Astrocyte (in vitro differentiated cells and primary cell): ENCODE data around the gene GRK5. TPM values are rescaled to one million over a fixed set of nuclear protein-coding genes. Genes with fewer than 3 reads are reported as not detected.

Experiments
- DNase-seq: peaks from one replicate; pipeline ENCODE4 v3.0.0-alpha.2; 2010; ENCODE audit warnings: low read depth
- FAIRE-seq: peaks from 2 replicates; lab custom pipeline; 2011; peaks lifted over from hg19 to GRCh38; lab: Jason Lieb, UNC
- H2AFZ ChIP-seq: 2 replicates; pipeline ENCODE4 v1.6.0; 2012; ENCODE audit warnings: low read depth, low read length, inconsistent platforms
- H3K27ac ChIP-seq: 2 replicates; pipeline ENCODE4 v1.5.1; 2011; ENCODE audit warnings: low read depth, low read length, inconsistent platforms
- H3K27me3 ChIP-seq: 2 replicates; pipeline ENCODE4 v1.6.0; 2011; ENCODE audit warnings: low read length, inconsistent platforms; ENCODE audit not compliant: insufficient read depth
- H3K36me3 ChIP-seq: 2 replicates; pipeline ENCODE4 v1.5.1; 2011; ENCODE audit warnings: low read length, inconsistent platforms; ENCODE audit not compliant: insufficient read depth
- H3K4me1 ChIP-seq: 2 replicates; pipeline ENCODE4 v1.5.1; 2011; ENCODE audit warnings: low read length, inconsistent platforms; ENCODE audit not compliant: insufficient read depth
- H3K4me2 ChIP-seq: 2 replicates; pipeline ENCODE4 v1.6.0; 2012; ENCODE audit warnings: low read length, inconsistent platforms
- H3K4me3 ChIP-seq: 2 replicates; pipeline ENCODE4 v1.5.1; 2011; ENCODE audit warnings: low read depth, mild to moderate bottlenecking, low read length, inconsistent platforms; ENCODE audit not compliant: insufficient read depth
- H3K79me2 ChIP-seq: 2 replicates; pipeline ENCODE4 v1.6.0; 2012; ENCODE audit warnings: mild to moderate bottlenecking, low read length, inconsistent platforms; ENCODE audit not compliant: insufficient read depth
- H3K9ac ChIP-seq: 2 replicates; pipeline ENCODE4 v1.6.0; 2012; ENCODE audit warnings: mild to moderate bottlenecking, low read length, inconsistent platforms
- H3K9me3 ChIP-seq: 2 replicates; pipeline ENCODE4 v1.5.1; 2012; ENCODE audit warnings: low read depth, mild to moderate bottlenecking, low read length, inconsistent platforms; ENCODE audit not compliant: insufficient read depth
- H4K20me1 ChIP-seq: 2 replicates; pipeline ENCODE4 v1.6.0; 2012; ENCODE audit warnings: low read length, inconsistent platforms; ENCODE audit not compliant: insufficient read depth
- H3K27ac Mint-ChIP-seq: one replicate; pipeline ENCODE4 v1.8.0; 2021; ENCODE audit warnings: mild to moderate bottlenecking, mixed read lengths; ENCODE audit not compliant: unreplicated experiment
- H3K27me3 Mint-ChIP-seq: one replicate; pipeline ENCODE4 v1.8.0; 2021; ENCODE audit warnings: low read depth, mixed read lengths; ENCODE audit not compliant: unreplicated experiment
- H3K36me3 Mint-ChIP-seq: one replicate; pipeline ENCODE4 v1.8.0; 2021; ENCODE audit warnings: low read depth, mixed read lengths; ENCODE audit not compliant: unreplicated experiment
- H3K4me1 Mint-ChIP-seq: one replicate; pipeline ENCODE4 v1.8.0; 2021; ENCODE audit warnings: low read depth, mixed read lengths; ENCODE audit not compliant: unreplicated experiment
- H3K4me3 Mint-ChIP-seq: one replicate; pipeline ENCODE4 v1.8.0; 2021; ENCODE audit warnings: mild to moderate bottlenecking, moderate library complexity, mixed read lengths; ENCODE audit not compliant: unreplicated experiment
- H3K9me3 Mint-ChIP-seq: one replicate; pipeline ENCODE4 v1.8.0; 2021; ENCODE audit warnings: mild to moderate bottlenecking, mixed read lengths; ENCODE audit not compliant: unreplicated experiment
- EZH2 ChIP-seq: IDR thresholded peaks from 2 replicates; pipeline ENCODE4 v1.6.1; 2012; ENCODE audit warnings: mild to moderate bottlenecking, low read length, inconsistent platforms; ENCODE audit not compliant: insufficient read depth
- total RNA-seq: library from RNA; stranded (reverse); gene quantifications from 2 replicates; pipeline ENCODE4 v1.2.1, GENCODE V29; 2021
- TF ChIP-seq, protein P1 (sequence below): IDR thresholded peaks from 2 replicates; pipeline ENCODE4 v1.5.1; 2011; ENCODE audit warnings: low read depth, mild to moderate bottlenecking, inconsistent platforms, low read length, moderate library complexity; ENCODE audit not compliant: insufficient read depth

Gene GRK5
- total RNA-seq, 1 donor from 2014 or later = 8.5 TPM

DNA sequence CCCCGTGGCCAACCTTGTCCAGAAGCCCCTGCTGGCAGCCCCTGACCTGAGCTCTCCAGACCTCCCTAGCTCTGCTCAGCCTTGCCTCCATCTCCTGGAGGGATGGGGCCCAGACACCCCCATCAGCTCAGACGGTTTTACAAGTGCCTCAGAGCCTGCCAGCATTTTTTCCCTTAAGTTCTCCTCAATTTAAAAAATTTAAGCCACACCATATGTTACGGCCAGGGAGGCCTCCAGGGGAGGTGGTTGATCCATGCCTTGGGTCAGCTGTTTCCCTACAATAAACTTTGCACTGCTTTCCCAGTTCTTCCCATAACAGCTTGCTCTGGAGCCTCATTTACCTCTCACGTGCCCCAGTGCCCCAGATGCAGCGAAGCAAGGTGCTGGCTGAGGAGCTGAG, 191.6 kb downstream of the GRK5 start:
- H3K4me1 Mint-ChIP-seq = peaks cover 9% of the 10 kb centered on the region
- no peaks in the 10 kb centered on the region for H4K20me1 ChIP-seq
- H2AFZ ChIP-seq = no peak overlapping the region
- DNase-seq = no peak
- no peak overlapping the region for H3K4me3 ChIP-seq
- no peak overlapping the region for H3K27ac Mint-ChIP-seq
- no peak overlapping the region for H3K4me2 ChIP-seq
- no peaks in the 10 kb centered on the region for H3K27me3 ChIP-seq
- H3K27me3 Mint-ChIP-seq = peaks cover 4% of the 10 kb centered on the region
- no peaks in the 10 kb centered on the region for H3K79me2 ChIP-seq
- H3K9ac ChIP-seq = no peak overlapping the region
- peaks cover 16% of the 10 kb centered on the region for H3K36me3 Mint-ChIP-seq
- peaks cover 2% of the 10 kb centered on the region for H3K9me3 Mint-ChIP-seq
- peaks cover 16% of the 10 kb centered on the region for H3K4me1 ChIP-seq
- H3K36me3 ChIP-seq = no peaks in the 10 kb centered on the region
- FAIRE-seq = no peak
- H3K9me3 ChIP-seq = no peaks in the 10 kb centered on the region
- no peak for TF ChIP-seq EZH2
- TF ChIP-seq, protein P1, sequence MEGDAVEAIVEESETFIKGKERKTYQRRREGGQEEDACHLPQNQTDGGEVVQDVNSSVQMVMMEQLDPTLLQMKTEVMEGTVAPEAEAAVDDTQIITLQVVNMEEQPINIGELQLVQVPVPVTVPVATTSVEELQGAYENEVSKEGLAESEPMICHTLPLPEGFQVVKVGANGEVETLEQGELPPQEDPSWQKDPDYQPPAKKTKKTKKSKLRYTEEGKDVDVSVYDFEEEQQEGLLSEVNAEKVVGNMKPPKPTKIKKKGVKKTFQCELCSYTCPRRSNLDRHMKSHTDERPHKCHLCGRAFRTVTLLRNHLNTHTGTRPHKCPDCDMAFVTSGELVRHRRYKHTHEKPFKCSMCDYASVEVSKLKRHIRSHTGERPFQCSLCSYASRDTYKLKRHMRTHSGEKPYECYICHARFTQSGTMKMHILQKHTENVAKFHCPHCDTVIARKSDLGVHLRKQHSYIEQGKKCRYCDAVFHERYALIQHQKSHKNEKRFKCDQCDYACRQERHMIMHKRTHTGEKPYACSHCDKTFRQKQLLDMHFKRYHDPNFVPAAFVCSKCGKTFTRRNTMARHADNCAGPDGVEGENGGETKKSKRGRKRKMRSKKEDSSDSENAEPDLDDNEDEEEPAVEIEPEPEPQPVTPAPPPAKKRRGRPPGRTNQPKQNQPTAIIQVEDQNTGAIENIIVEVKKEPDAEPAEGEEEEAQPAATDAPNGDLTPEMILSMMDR = no peak
- no peak overlapping the region for H3K4me3 Mint-ChIP-seq
- no peak overlapping the region for H3K27ac ChIP-seq

DNA sequence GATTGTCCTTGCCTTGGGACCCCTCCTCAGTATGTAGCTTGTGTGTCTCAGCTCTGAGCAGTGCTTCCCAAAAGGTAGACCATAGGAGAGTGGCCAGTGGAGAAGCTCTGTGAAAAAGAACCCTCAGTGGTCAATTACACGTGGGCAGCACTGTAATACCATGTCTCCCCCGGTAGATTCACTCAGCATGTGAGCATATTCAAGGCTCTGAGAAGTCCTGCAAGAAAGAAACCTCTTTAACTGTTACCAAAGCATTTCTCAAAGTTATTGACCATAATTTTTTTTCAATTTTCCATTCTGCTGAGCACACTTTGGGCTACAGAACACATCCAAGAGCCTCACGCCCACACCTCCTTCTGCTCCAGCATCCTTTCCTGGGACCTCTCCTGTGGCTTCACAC, 192.1 kb downstream of the GRK5 start:
- Mint-ChIP-seq H3K36me3 (peaks cover 16% of the 10 kb centered on the region), H3K27ac (no peak overlapping the region), H3K4me3 (no peak overlapping the region), H3K4me1 (peaks cover 9% of the 10 kb centered on the region), H3K9me3 (peaks cover 2% of the 10 kb centered on the region), H3K27me3 (peaks cover 4% of the 10 kb centered on the region)
- H3K36me3 ChIP-seq = no peaks in the 10 kb centered on the region
- H2AFZ ChIP-seq = no peak overlapping the region
- no peak overlapping the region for H3K4me3 ChIP-seq
- H3K4me2 ChIP-seq = no peak overlapping the region
- H3K4me1 ChIP-seq = peaks cover 16% of the 10 kb centered on the region
- H3K9ac ChIP-seq = no peak overlapping the region
- DNase-seq (no peak), FAIRE-seq (no peak)
- no peaks in the 10 kb centered on the region for H3K9me3 ChIP-seq
- no peaks in the 10 kb centered on the region for H3K79me2 ChIP-seq
- H3K27me3 ChIP-seq = no peaks in the 10 kb centered on the region
- no peak for TF ChIP-seq EZH2
- TF ChIP-seq, protein P1 = no peak
- H4K20me1 ChIP-seq = no peaks in the 10 kb centered on the region
- H3K27ac ChIP-seq = no peak overlapping the region

DNA sequence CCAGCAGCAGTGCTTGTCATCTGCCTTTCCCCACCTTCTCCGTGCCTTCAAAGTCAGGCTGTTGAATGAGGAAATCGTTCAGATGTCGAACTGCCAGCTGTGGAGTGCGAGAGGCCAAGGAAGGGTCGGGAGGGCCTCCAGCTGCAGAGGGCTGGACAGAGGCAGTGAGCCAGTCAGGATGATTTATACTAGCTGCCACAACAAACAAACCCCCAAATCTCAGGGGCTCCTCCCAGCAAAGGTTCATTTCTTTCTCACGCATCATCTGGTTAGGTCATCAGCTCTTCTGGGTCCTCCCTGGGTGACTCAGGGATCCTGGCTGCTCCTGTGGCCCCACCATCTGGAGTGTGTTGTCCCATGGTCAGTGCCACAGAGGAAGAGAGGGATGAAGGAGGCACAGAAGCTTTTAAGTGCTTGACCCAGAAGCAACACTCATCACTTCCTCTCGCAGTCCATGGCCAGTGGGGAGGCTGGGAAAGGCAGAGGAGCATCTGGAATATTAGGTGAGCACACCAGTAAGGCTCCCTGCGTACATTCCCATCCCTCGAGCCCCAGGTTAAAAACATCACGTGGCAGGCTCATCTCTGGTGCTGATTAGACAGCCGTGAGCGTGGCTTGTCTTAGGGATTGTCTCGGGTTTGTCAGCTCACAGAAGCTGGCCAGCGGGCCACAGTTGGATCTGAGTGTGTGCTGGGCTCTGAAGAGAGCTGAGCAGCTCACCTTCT, 194.5 kb downstream of the GRK5 start:
- Mint-ChIP-seq H3K36me3 (peaks cover 16% of the 10 kb centered on the region), H3K4me3 (peak overlapping the region; percentile 29), H3K4me1 (peaks cover 9% of the 10 kb centered on the region), H3K9me3 (peaks cover 2% of the 10 kb centered on the region), H3K27me3 (peaks cover 4% of the 10 kb centered on the region), H3K27ac (peak overlapping the region; percentile 77)
- peak; percentile 60 for FAIRE-seq
- Histone ChIP-seq H3K36me3 (no peaks in the 10 kb centered on the region), H3K9ac (peak overlapping the region; percentile 75), H4K20me1 (no peaks in the 10 kb centered on the region), H3K9me3 (no peaks in the 10 kb centered on the region), H3K27me3 (no peaks in the 10 kb centered on the region), H3K27ac (peak overlapping the region; percentile 96), H2AFZ (peak overlapping the region; percentile 12), H3K79me2 (no peaks in the 10 kb centered on the region), H3K4me1 (peaks cover 16% of the 10 kb centered on the region), H3K4me2 (peak overlapping the region; percentile 66), H3K4me3 (no peak overlapping the region)
- TF ChIP-seq, protein P1 = no peak
- TF ChIP-seq EZH2 = no peak
- DNase-seq = peak; percentile 95
